ENCODE data around the gene KLHL12.
A peak's percentile ranks its signal among the peaks of the same experiment; 100 is the strongest.

KLHL12 gene

DNA sequence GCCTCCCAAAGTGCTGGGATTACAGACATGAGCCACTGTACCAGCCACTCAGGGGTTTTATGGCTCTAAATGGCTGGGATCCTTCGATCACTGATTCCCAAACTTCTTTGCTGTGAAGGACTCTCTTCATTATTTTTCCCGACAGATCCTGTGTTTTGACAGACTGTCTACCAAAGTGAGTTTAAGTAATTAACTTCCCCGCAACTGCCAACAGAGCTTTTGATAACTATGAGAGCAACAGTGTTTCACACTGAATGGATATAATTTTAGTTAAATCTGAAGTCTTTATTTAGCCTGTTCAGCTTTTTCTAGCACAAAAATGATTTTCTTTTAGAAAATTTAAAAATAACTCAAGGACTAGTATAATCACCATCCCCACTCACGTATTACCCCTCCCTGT is 25.5 kb downstream of the KLHL12 start:
- DNase-seq (ENCODE audit: low spot score): no peak
- CTCF ChIA-PET: interaction anchor here (0.6 to 0.8 kb wide), 3 partner anchors 98 to 168 kb away, joined by 3 to 7 read pairs (median 3); no protein-coding TSS in a partner anchor
- TF ChIP-seq CTCF (conservative IDR thresholded peaks at IDR 0.05; ENCODE audit: low read depth): no peak
- POLR2A ChIA-PET (ENCODE audit: low non-redundant PET): interaction anchor here (0.7 kb wide), 1 partner anchor 13 kb away, joined by 4 read pairs; no protein-coding TSS in a partner anchor
- H3K27ac ChIP-seq: no peak overlapping the region

DNA sequence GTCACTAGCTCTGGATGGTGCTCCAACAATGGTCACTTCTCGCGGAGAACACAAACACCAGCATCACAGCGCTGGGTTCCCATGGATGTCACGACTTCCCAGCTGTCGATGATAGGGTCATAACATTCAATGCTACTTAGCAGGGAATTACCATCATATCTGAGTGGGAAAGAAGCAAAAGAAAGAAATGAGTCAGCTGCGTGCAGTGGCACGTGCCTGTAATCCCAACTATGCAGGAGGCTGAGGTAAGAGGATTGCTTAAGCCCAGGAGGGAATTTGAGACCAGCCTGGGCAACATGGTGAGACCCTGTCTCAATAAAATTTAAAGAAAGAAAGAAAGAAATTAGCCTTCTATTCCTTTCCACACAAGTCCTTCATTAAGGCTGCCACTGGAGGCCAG is 34.5 kb downstream of the KLHL12 start:
- peak; percentile 31 for DNase-seq (ENCODE audit: low spot score)
- H3K27ac ChIP-seq: peak overlapping the region; percentile 26
- no peak for TF ChIP-seq CTCF (conservative IDR thresholded peaks at IDR 0.05; ENCODE audit: low read depth)
- CTCF ChIA-PET: interaction anchor here (0.6 kb wide), 1 partner anchor 376 kb away, joined by 4 read pairs; no protein-coding TSS in a partner anchor
- POLR2A ChIA-PET (ENCODE audit: low non-redundant PET): no interaction called here

- ChIA-PET POLR2A (ENCODE audit: low non-redundant PET) (interaction anchor here (1.1 kb wide), 1 partner anchor 117 kb away, joined by 3 read pairs; the partner anchor contains the start of gene TMEM183A), CTCF (interaction anchor here (0.6 kb wide), 1 partner anchor 9 kb away, joined by 3 read pairs; no protein-coding TSS in a partner anchor)
- TF ChIP-seq CTCF (conservative IDR thresholded peaks at IDR 0.05; ENCODE audit: low read depth): no peak
- DNase-seq (ENCODE audit: low spot score): no peak
- H3K27ac ChIP-seq: no peak overlapping the region
Measured at GRCh38 chr1:202890392-202890791, 36.6 kb downstream of the KLHL12 start.

- ChIA-PET POLR2A (ENCODE audit: low non-redundant PET) (interaction anchor here (0.5 to 1.3 kb wide), 4 partner anchors 13 to 90 kb away, joined by 4 to 8 read pairs (median 4); partner anchors contain the start of gene PCAT6), CTCF (interaction anchor here (0.6 to 0.9 kb wide), 3 partner anchors 31 to 140 kb away, joined by 3 to 5 read pairs (median 3); no protein-coding TSS in a partner anchor)
- H3K27ac ChIP-seq: peak within 1 kb of the TSS; percentile 96
- DNase-seq (ENCODE audit: low spot score): peak; percentile 99
- no peak for TF ChIP-seq CTCF (conservative IDR thresholded peaks at IDR 0.05; ENCODE audit: low read depth)
Measured at GRCh38 chr1:202888531-202889360, 38.3 kb downstream of the KLHL12 start, which contains the start of gene RABIF. Gene RABIF (minus strand): TSS chr1:202889149. CDS start chr1:202889098, 51 bp downstream.

- H3K27ac ChIP-seq: peak overlapping the region; percentile 96
- TF ChIP-seq CTCF (conservative IDR thresholded peaks at IDR 0.05; ENCODE audit: low read depth): no peak
- CTCF ChIA-PET: interaction anchor here (0.6 to 0.9 kb wide), 3 partner anchors 31 to 140 kb away, joined by 3 to 5 read pairs (median 3); no protein-coding TSS in a partner anchor
- peak; percentile 86 for DNase-seq (ENCODE audit: low spot score)
- POLR2A ChIA-PET (ENCODE audit: low non-redundant PET): interaction anchor here (1.0 to 1.3 kb wide), 2 partner anchors 26 to 77 kb away, joined by 4 to 8 read pairs; partner anchors contain the start of gene PCAT6
Measured at GRCh38 chr1:202888221-202888530, 38.9 kb downstream of the KLHL12 start.

- CTCF ChIA-PET: interaction anchor here (0.6 to 1.3 kb wide), 2 partner anchors 28 to 156 kb away, joined by 3 to 4 read pairs; no protein-coding TSS in a partner anchor
- H3K27ac ChIP-seq: no peak overlapping the region
- POLR2A ChIA-PET (ENCODE audit: low non-redundant PET): no interaction called here
- no peak for DNase-seq (ENCODE audit: low spot score)
- TF ChIP-seq CTCF (conservative IDR thresholded peaks at IDR 0.05; ENCODE audit: low read depth): no peak
Measured at GRCh38 chr1:202880961-202881460, 46.0 kb downstream of the KLHL12 start.
